Measurements from ENCODE around the gene KPTN. TPM values are rescaled to one million over a fixed set of nuclear protein-coding genes. Genes with fewer than 3 reads are reported as not detected.

KPTN gene
- total RNA-seq, 1 experiment from 2014 or later: 23.8 TPM

GRCh38 chr19:47492571-47493377, 8.8 kb upstream of the KPTN start (continued):
- no peak for TF ChIP-seq MAX (IDR thresholded peaks at IDR 0.05)
- TF ChIP-seq ZNF274 (IDR thresholded peaks at IDR 0.05; ENCODE audit: low read depth, low read length): no peak
- TF ChIP-seq ZBTB33 (IDR thresholded peaks at IDR 0.05; ENCODE audit: extremely low read depth, insufficient replicate concordance, low read length): no peak

GRCh38 chr19:47492137-47492533, 8.1 kb upstream of the KPTN start:
- no peak for ATAC-seq
- intact Hi-C loops (cut with micrococcal nuclease): no loop called here
- DNase-seq (ENCODE audit: low read depth, low spot score): no peak
- Histone ChIP-seq H3K9ac (ENCODE audit: low read length) (no peak overlapping the region), H3K4me2 (ENCODE audit: low read length) (no peak overlapping the region), H2AFZ (ENCODE audit: low read depth, low read length, poor library complexity, severe bottlenecking) (no peak overlapping the region), H3K4me1 (ENCODE audit: control insufficient read depth in 1 of 2, insufficient read depth in 2 of 2, low read length in 2 of 2) (0 out of 4 replicates have a peak, but pooled peaks cover 0 to 5% of the 10 kb centered on the region in 2 experiments), H3K27me3 (ENCODE audit: insufficient read depth, low read length) (no peaks in the 10 kb centered on the region), H3K27ac (ENCODE audit: low read depth, low read length) (no peak overlapping the region), H3K79me2 (ENCODE audit: insufficient read depth, low read length) (no peaks in the 10 kb centered on the region), H3K36me3 (ENCODE audit: control insufficient read depth in 1 of 2, insufficient read depth in 2 of 2, low read length in 2 of 2) (peaks cover 2 to 5% of the 10 kb centered on the region in 2 experiments; a peak in 1 of 4 replicates), H4K20me1 (ENCODE audit: insufficient read depth) (no peaks in the 10 kb centered on the region), H3K4me3 (replicated peaks in 1 of 2; ENCODE audit: low read depth in 1 of 2, low read length in 2 of 2) (no peak overlapping the region), H3K9me2 (ENCODE audit: insufficient read depth) (no peaks in the 10 kb centered on the region), H3K9me3 (ENCODE audit: control insufficient read depth in 1 of 2, insufficient read depth in 1 of 2, low read depth in 1 of 2, low read length in 2 of 2) (no peaks in the 10 kb centered on the region)
- BruUV-seq (replicated peaks): no TSS peak
- RAD21 ChIA-PET (ENCODE audit: low non-redundant PET in 1 of 2, low total read pairs in 2 of 2, uncharacterized antibody in 2 of 2, unreplicated experiment in 2 of 2): no interaction called here
- no peak for TF ChIP-seq ZNF274 (IDR thresholded peaks at IDR 0.05; ENCODE audit: low read depth, low read length)
- TF ChIP-seq EZH2 (IDR thresholded peaks at IDR 0.05): no peak
- TF ChIP-seq RAD21 (IDR thresholded peaks at IDR 0.05; ENCODE audit: low read depth): no peak
- TF ChIP-seq CEBPB (IDR thresholded peaks at IDR 0.05; ENCODE audit: low read depth): no peak
- CTCF ChIA-PET: interaction anchor here (0.7 kb wide), 1 partner anchor 253 kb away, joined by 3 read pairs; no protein-coding TSS in a partner anchor
- POLR2A ChIA-PET: no interaction called here

Data from HCT116 (cell line).